BLaER1 treated with 17β-estradiol and CSF1 and Interleukin-3, amounts not matched to agents 10 nM and 100 nM (cell line): ENCODE results near the gene ST6GALNAC4.

Experiments
- H3K27ac ChIP-seq, 11 experiments: shearing (Covaris generic); formaldehyde crosslinking; 2 replicates each; pipeline ENCODE4 v1.8.1; 2022
- H3K27me3 ChIP-seq, 11 experiments: shearing (Covaris generic); formaldehyde crosslinking; 2 replicates each; pipeline ENCODE4 v1.8.1; 2022
- H3K36me3 ChIP-seq, 11 experiments: shearing (Covaris generic); formaldehyde crosslinking; 2 replicates each; pipeline ENCODE4 v1.8.1; 2022
- H3K4me1 ChIP-seq, 10 experiments: shearing (Covaris generic); formaldehyde crosslinking; 2 replicates each; pipeline ENCODE4 v1.8.1; 2022
- H3K4me2 ChIP-seq, 11 experiments: shearing (Covaris generic); formaldehyde crosslinking; 2 replicates each; pipeline ENCODE4 v1.8.1; 2022
- H3K4me3 ChIP-seq, 10 experiments: shearing (Covaris generic); formaldehyde crosslinking; 2 replicates each; pipeline ENCODE4 v1.8.1; 2022
- H3K9ac ChIP-seq, 11 experiments: shearing (Covaris generic); formaldehyde crosslinking; 2 replicates each; pipeline ENCODE4 v1.8.1; 2022
- H3K9me3 ChIP-seq, 11 experiments: shearing (Covaris generic); formaldehyde crosslinking; replicated peaks in 1 of 11; 2 replicates each; pipeline ENCODE4 v1.8.1; 2022
- H4K20me1 ChIP-seq, 11 experiments: shearing (Covaris generic); formaldehyde crosslinking; 2 replicates each; pipeline ENCODE4 v1.8.1; 2022
- Cebpa-rat ChIP-seq, 11 experiments: shearing (Covaris generic); IDR thresholded peaks; 2 replicates each; pipeline ENCODE4 v1.8.1; 2022

Gene ST6GALNAC4

GRCh38 chr9:127863191-127863621 is 53.6 kb downstream of the ST6GALNAC4 start:
- peak overlapping the region; percentile 85 to 96 (median 92) for H3K27ac ChIP-seq
- no peaks in the 10 kb centered on the region for H3K36me3 ChIP-seq
- peak overlapping the region; percentile 72 to 86 (median 81); a peak in 20 of 22 replicates for H3K9ac ChIP-seq
- H3K9me3 ChIP-seq: no peaks in the 10 kb centered on the region
- no peaks in the 10 kb centered on the region for H4K20me1 ChIP-seq
- peak in 5 of 11 experiments; percentile 23 to 74 (median 50); a peak in 4 of 22 replicates for TF ChIP-seq Cebpa-rat (IDR thresholded peaks at IDR 0.05)
- peak overlapping the region; percentile 66 to 100 (median 88) for H3K4me2 ChIP-seq
- no peaks in the 10 kb centered on the region for H3K27me3 ChIP-seq
- peaks cover 96 to 100% (median 100%) of the 10 kb centered on the region in 10 experiments for H3K4me1 ChIP-seq
- H3K4me3 ChIP-seq: no peak overlapping the region

DNA sequence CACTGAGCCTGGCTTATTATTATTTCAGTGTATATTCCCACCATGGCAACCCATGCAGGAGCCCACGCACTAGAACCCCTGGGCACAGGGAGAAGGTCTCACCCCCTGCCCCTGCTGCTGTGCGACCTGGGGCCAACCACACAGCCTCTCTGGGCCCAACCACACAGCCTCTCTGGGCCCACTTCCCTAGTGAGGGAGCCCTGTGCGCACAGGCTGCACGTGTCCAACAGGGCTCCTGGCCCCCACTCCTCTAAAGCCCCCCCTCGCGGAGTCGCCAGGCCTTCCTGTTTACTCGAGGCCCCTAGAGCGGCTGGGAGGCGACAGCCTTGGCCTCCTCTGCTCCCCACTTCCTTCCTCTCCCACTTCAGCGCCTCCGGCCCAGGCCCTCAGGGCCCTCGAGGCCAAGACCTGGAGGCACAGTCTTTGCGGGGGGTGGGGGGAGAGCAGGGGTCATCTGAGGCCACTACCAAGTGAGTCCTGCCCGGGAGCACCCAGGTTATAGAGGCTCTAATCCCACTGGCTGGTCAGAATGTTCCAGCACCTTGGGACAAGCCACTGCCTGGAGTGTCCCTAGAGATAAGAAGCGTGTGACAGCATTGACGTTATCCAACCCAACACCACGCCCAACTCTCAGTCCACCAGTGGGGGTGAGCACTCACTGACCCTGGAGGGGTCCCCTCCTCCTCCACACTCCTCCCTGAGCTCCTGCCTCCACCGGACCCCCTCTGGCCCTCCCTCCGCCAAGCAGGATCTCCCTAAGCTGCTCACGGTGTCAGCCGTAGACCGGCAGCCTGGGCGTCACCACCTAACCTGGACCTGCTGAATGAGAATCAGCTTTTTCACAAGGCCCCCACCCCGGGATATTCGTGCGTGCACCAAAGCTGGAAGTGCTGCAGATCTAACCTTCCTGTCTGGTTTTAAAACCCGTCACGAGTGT is 54.5 kb downstream of the ST6GALNAC4 start:
- peak overlapping the region in 2 of 10 experiments; percentile 19 to 46; a peak in 3 of 20 replicates for H3K4me3 ChIP-seq
- H3K27me3 ChIP-seq: no peaks in the 10 kb centered on the region
- H3K9me3 ChIP-seq: no peaks in the 10 kb centered on the region
- TF ChIP-seq Cebpa-rat (IDR thresholded peaks at IDR 0.05): no peak
- no peaks in the 10 kb centered on the region for H3K36me3 ChIP-seq
- peak overlapping the region; percentile 72 to 86 (median 81) for H3K9ac ChIP-seq
- H4K20me1 ChIP-seq: no peaks in the 10 kb centered on the region
- peak overlapping the region; percentile 66 to 100 (median 88) for H3K4me2 ChIP-seq
- peaks cover 96 to 100% (median 100%) of the 10 kb centered on the region in 10 experiments for H3K4me1 ChIP-seq
- H3K27ac ChIP-seq: peak overlapping the region; percentile 85 to 96 (median 92)

DNA sequence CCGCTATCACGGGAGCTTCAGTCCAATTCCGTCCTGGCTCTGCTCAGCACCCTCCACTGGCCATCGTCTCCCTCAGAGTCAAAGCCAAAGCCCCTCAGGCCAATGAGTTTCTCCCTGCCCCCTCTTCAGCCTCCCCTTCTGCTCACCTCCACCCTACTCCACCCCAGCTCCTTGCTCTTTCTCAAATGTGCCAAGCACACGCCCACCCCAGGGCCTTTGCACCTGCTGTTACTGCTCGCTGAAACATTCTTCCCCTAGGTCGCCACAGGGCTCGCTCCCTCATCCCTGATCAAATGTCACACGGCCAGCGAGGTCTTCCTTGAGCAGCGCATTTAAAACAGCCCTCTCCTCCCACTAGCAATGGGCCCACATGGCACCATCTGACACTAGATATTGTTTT is 56.1 kb downstream of the ST6GALNAC4 start:
- H3K9ac ChIP-seq: peak overlapping the region in 4 of 11 experiments; percentile 6 to 83 (median 48); a peak in 4 of 22 replicates
- H3K4me3 ChIP-seq: no peak overlapping the region; a peak in 1 of 20 replicates
- peak overlapping the region; percentile 66 to 100 (median 88) for H3K4me2 ChIP-seq
- H3K27me3 ChIP-seq: no peaks in the 10 kb centered on the region
- H4K20me1 ChIP-seq: no peaks in the 10 kb centered on the region
- no peaks in the 10 kb centered on the region for H3K36me3 ChIP-seq
- no peak for TF ChIP-seq Cebpa-rat (IDR thresholded peaks at IDR 0.05)
- H3K9me3 ChIP-seq: no peaks in the 10 kb centered on the region
- peaks cover 96 to 100% (median 100%) of the 10 kb centered on the region in 10 experiments for H3K4me1 ChIP-seq
- peak overlapping the region in 9 of 11 experiments; percentile 85 to 96 (median 92); a peak in 19 of 22 replicates for H3K27ac ChIP-seq

DNA sequence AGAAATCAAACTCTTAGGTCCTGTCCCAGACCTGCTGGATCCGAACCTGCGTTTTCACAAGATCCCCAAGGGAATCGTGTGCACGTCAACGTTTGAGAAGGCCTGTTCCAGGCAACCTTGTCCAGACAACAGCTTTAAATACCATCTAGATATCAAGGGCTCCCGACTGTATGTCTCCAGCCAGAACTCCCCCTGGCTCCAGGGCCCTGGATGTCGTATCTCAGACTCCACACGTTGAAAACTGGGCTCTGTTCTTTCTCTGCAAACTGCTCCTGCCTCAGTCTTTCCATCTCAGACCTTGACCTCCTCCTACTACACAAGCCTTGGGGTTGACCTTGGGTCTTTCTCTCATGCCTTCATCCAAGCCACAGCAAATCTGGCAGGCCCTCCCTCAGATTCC is 56.6 kb downstream of the ST6GALNAC4 start:
- no peaks in the 10 kb centered on the region for H4K20me1 ChIP-seq
- no peaks in the 10 kb centered on the region for H3K27me3 ChIP-seq
- H3K4me3 ChIP-seq: no peak overlapping the region
- no peaks in the 10 kb centered on the region for H3K9me3 ChIP-seq
- H3K4me2 ChIP-seq: peak overlapping the region; percentile 21 to 100 (median 88); a peak in 18 of 22 replicates
- H3K4me1 ChIP-seq: peaks cover 96 to 100% (median 100%) of the 10 kb centered on the region in 10 experiments
- no peaks in the 10 kb centered on the region for H3K36me3 ChIP-seq
- peak overlapping the region in 3 of 11 experiments; percentile 8 to 35 (median 14); a peak in 2 of 22 replicates for H3K9ac ChIP-seq
- H3K27ac ChIP-seq: peak overlapping the region in 10 of 11 experiments; percentile 5 to 96 (median 92); a peak in 17 of 22 replicates
- TF ChIP-seq Cebpa-rat (IDR thresholded peaks at IDR 0.05): no peak

GRCh38 chr9:127858041-127858512 is 58.8 kb downstream of the ST6GALNAC4 start:
- Histone ChIP-seq H3K36me3 (peaks cover 0 to 2% (median 0%) of the 10 kb centered on the region in 11 experiments; a peak in 1 of 22 replicates), H3K27me3 (no peaks in the 10 kb centered on the region), H3K27ac (peak overlapping the region; percentile 25 to 95 (median 70); a peak in 20 of 22 replicates), H3K4me1 (peaks cover 83 to 98% (median 89%) of the 10 kb centered on the region in 10 experiments), H3K4me3 (peak overlapping the region in 1 of 10 experiments; percentile 33; a peak in 1 of 20 replicates), H3K9ac (peak overlapping the region; percentile 16 to 86 (median 52); a peak in 19 of 22 replicates), H3K4me2 (peak overlapping the region; percentile 81 to 100 (median 94)), H4K20me1 (peaks cover 0 to 6% (median 0%) of the 10 kb centered on the region in 11 experiments; a peak in 9 of 22 replicates), H3K9me3 (no peaks in the 10 kb centered on the region)
- TF ChIP-seq Cebpa-rat (IDR thresholded peaks at IDR 0.05): no peak
